Measurements from ENCODE around the gene POU6F2. TPM values are rescaled to one million over a fixed set of nuclear protein-coding genes. Genes with fewer than 3 reads are reported as not detected.

Gene POU6F2
- total RNA-seq, 1 donor from 2014 or later, result 0.24 TPM

DNA sequence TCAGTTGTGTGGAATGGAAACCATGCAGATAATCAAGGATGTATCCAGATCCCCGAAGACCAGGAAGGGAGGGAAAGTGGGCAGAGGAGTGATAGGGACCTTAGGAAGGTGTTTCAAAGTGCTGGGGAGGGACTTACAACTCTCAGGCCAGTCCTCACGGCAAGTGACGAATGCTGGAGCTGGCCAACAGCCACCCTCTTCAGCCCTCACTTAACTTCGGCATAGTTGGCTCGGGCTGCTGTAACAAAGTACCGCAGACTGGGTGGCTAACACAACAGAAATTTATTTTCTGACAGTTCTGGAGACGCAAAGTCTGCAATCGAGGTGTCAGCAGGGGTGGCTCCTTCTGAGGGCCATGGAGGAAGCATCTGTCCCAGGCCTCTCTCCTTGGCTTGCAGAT, 322.6 kb downstream of the POU6F2 start:
- POLR2A ChIA-PET, result no interaction called here
- CTCF ChIA-PET, result no interaction called here
- intact Hi-C loops (cut with micrococcal nuclease), result no loop called here
- ATAC-seq (ENCODE audit: low read depth) (no peak), DNase-seq (no peak)
- Mint-ChIP-seq H3K27me3 (peaks cover 4% of the 10 kb centered on the region), H3K36me3 (ENCODE audit: low read depth) (no peaks in the 10 kb centered on the region), H3K4me3 (no peak overlapping the region), H3K27ac (no peak overlapping the region), H3K4me1 (no peaks in the 10 kb centered on the region), H3K9me3 (peaks cover 6% of the 10 kb centered on the region)
- TF ChIP-seq, protein P1, sequence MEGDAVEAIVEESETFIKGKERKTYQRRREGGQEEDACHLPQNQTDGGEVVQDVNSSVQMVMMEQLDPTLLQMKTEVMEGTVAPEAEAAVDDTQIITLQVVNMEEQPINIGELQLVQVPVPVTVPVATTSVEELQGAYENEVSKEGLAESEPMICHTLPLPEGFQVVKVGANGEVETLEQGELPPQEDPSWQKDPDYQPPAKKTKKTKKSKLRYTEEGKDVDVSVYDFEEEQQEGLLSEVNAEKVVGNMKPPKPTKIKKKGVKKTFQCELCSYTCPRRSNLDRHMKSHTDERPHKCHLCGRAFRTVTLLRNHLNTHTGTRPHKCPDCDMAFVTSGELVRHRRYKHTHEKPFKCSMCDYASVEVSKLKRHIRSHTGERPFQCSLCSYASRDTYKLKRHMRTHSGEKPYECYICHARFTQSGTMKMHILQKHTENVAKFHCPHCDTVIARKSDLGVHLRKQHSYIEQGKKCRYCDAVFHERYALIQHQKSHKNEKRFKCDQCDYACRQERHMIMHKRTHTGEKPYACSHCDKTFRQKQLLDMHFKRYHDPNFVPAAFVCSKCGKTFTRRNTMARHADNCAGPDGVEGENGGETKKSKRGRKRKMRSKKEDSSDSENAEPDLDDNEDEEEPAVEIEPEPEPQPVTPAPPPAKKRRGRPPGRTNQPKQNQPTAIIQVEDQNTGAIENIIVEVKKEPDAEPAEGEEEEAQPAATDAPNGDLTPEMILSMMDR (IDR thresholded peaks at IDR 0.05), result no peak

DNA sequence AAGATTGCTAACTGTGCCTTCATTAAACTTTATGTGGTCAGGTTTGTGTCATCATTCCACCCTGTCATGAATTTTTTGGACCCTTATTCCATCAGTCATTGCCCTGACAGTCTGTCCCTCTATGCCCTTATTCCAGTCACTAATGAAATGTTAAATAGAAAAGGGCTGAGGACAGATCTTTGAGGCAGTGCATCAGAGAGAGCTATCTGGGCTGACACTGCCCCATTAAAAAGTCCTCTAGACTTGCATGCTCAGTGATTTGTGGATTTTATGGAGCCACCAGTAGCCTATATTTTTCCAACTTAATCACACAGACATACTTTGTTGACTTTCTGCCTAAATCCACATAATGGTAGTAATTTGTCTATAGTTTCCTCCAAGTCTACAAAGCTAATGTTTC, 323.8 kb downstream of the POU6F2 start:
- intact Hi-C loops (cut with micrococcal nuclease), result no loop called here
- H3K27ac Mint-ChIP-seq, result no peak overlapping the region
- TF ChIP-seq, protein P1 (IDR thresholded peaks at IDR 0.05), result no peak
- ATAC-seq (ENCODE audit: low read depth), result no peak
- no peaks in the 10 kb centered on the region for H3K36me3 Mint-ChIP-seq (ENCODE audit: low read depth)
- H3K4me3 Mint-ChIP-seq, result no peak overlapping the region
- ChIA-PET POLR2A (no interaction called here), CTCF (no interaction called here)
- peaks cover 6% of the 10 kb centered on the region for H3K9me3 Mint-ChIP-seq
- H3K4me1 Mint-ChIP-seq, result no peaks in the 10 kb centered on the region
- peaks cover 4% of the 10 kb centered on the region for H3K27me3 Mint-ChIP-seq
- no peak for DNase-seq

DNA sequence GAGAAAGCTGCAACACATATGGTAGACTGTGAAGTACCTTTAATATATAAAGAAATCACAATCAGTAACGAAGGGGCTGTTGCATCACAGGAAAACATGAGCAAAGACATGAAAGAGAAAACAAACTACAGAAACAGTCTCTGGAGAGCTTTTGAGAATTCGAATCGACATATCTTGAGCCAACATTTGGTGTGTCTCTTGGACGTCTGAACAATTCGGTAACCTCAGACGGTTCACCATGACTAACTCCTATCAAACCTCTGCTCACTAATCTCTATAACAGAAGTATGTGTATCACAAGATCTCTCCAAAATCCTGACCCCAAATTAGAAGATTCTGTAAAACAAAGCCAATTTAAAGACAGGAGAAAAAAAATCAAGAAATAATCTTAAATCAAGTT, 326.5 kb downstream of the POU6F2 start:
- Mint-ChIP-seq H3K27ac (no peak overlapping the region), H3K9me3 (no peaks in the 10 kb centered on the region), H3K27me3 (peaks cover 4% of the 10 kb centered on the region), H3K4me3 (no peak overlapping the region), H3K36me3 (ENCODE audit: low read depth) (no peaks in the 10 kb centered on the region), H3K4me1 (no peaks in the 10 kb centered on the region)
- ATAC-seq (ENCODE audit: low read depth), result no peak
- intact Hi-C loops (cut with micrococcal nuclease), result no loop called here
- POLR2A ChIA-PET, result no interaction called here
- TF ChIP-seq, protein P1 (IDR thresholded peaks at IDR 0.05), result no peak
- CTCF ChIA-PET, result no interaction called here
- no peak for DNase-seq

DNA sequence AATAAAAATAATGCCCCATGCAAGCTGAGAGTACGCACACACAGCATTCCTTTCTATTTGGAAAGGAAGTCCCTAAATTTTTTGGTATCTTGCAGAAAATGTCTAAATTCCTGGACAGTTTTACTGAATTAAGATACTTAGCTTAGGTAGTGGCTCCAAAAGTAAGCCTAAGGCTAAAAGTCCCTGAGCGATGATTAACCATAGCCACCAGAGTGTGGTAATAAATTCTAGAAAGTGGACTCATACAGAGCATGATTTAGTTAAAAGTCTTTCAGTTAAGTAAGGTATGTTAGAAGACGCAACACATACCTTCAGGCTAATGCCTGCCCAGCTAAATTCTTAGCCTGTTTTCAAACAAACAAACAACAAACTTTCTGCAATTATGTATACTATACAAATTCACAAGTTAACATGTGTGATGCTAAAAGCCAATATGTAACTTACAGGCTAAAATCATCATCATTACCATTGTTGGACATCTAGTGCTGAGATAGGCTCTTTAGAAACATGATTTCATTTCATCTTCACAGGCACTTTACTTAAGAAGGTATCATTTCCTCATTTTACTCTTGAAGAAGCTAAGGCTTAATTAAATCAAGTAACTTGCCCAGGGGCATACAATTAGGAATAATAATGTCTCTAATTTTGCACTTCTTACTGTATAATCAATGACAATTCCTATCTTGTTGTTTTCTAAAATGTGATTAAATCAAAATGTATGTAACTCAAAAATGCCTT, 327.1 kb downstream of the POU6F2 start:
- TF ChIP-seq, protein P1 (IDR thresholded peaks at IDR 0.05), result no peak
- intact Hi-C loops (cut with micrococcal nuclease), result no loop called here
- no peak for ATAC-seq (ENCODE audit: low read depth)
- DNase-seq, result no peak
- CTCF ChIA-PET, result no interaction called here
- H3K36me3 Mint-ChIP-seq (ENCODE audit: low read depth), result no peaks in the 10 kb centered on the region
- H3K4me1 Mint-ChIP-seq, result no peaks in the 10 kb centered on the region
- H3K4me3 Mint-ChIP-seq, result no peak overlapping the region
- H3K27me3 Mint-ChIP-seq, result peaks cover 5% of the 10 kb centered on the region
- no peak overlapping the region for H3K27ac Mint-ChIP-seq
- POLR2A ChIA-PET, result no interaction called here
- H3K9me3 Mint-ChIP-seq, result no peaks in the 10 kb centered on the region

DNA sequence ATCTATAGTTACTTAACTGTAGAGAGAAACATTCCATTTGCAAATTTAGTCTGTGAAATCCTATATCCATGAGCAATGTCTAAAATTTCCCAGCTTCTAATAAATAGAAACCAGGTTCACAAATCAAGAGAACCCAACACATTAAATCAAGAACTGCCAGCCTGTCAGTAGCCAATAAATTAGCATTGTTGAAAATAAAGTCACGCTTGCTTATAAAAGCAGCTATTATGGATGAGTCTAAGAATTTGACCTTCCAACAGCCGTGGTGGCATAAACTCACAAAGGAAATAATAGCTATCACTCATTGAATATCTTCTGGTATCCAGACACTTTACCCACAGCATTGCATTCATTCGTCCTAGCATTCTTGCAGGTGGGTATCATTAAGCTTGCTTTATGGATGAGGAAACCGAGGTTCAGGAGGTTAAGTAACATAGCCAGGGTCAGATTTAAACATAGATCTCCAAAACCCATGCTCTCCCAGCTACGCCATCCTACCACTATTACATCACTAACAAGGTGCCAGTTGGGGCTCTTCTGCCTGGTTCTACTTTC, 328.4 kb downstream of the POU6F2 start:
- TF ChIP-seq, protein P1 (IDR thresholded peaks at IDR 0.05), result no peak
- no peak overlapping the region for H3K27ac Mint-ChIP-seq
- ChIA-PET POLR2A (no interaction called here), CTCF (no interaction called here)
- no peak for DNase-seq
- intact Hi-C loops (cut with micrococcal nuclease), result no loop called here
- peaks cover 2% of the 10 kb centered on the region for H3K27me3 Mint-ChIP-seq
- H3K9me3 Mint-ChIP-seq, result no peaks in the 10 kb centered on the region
- H3K36me3 Mint-ChIP-seq (ENCODE audit: low read depth), result no peaks in the 10 kb centered on the region
- H3K4me1 Mint-ChIP-seq, result no peaks in the 10 kb centered on the region
- no peak overlapping the region for H3K4me3 Mint-ChIP-seq
- ATAC-seq (ENCODE audit: low read depth), result no peak
